HepG2 (cell line): Measurements from ENCODE around the gene SYS1. TPM values are rescaled to one million over a fixed set of nuclear protein-coding genes. Genes with fewer than 3 reads are reported as not detected.

Experiments used
- ARNTL ChIP-seq: sonication (generic); formaldehyde crosslinking; IDR thresholded peaks from 2 replicates; pipeline ENCODE4 v1.4.0; 2020; ENCODE audit warnings: mild to moderate bottlenecking, missing genetic modification reagents
- CREBL2 ChIP-seq: sonication (generic); formaldehyde crosslinking; IDR thresholded peaks from 2 replicates; pipeline ENCODE4 v1.8.1; 2023; ENCODE audit warnings: missing genetic modification reagents, mild to moderate bottlenecking, borderline replicate concordance
- DPF2 ChIP-seq: sonication (generic); formaldehyde crosslinking; IDR thresholded peaks from 2 replicates; pipeline ENCODE4 v1.4.0; 2020; ENCODE audit warnings: mild to moderate bottlenecking, low read depth, missing genetic modification reagents, borderline replicate concordance
- FOXO1 ChIP-seq: sonication (generic); formaldehyde crosslinking; IDR thresholded peaks from 2 replicates; pipeline ENCODE4 v1.4.0; 2020; ENCODE audit warnings: missing genetic modification reagents
- HIC2 ChIP-seq: sonication (generic); formaldehyde crosslinking; IDR thresholded peaks from 2 replicates; pipeline ENCODE4 v1.9.0; 2022; ENCODE audit warnings: low read depth, missing genetic modification reagents
- HOXA7 ChIP-seq: sonication (generic); formaldehyde crosslinking; IDR thresholded peaks from 2 replicates; pipeline ENCODE4 v1.8.1; 2022; ENCODE audit warnings: mild to moderate bottlenecking, missing genetic modification reagents, moderate library complexity
- KLF15 ChIP-seq: sonication (generic); formaldehyde crosslinking; IDR thresholded peaks from 2 replicates; pipeline ENCODE4 v1.8.1; 2023; ENCODE audit warnings: borderline replicate concordance, mild to moderate bottlenecking, inconsistent platforms, missing genetic modification reagents, mixed read lengths
- MXI1 ChIP-seq: IDR thresholded peaks from 3 replicates; pipeline ENCODE4 v1.6.1; 2012; ENCODE audit warnings: low read depth, low read length, inconsistent platforms, borderline replicate concordance
- MYNN ChIP-seq: sonication (generic); formaldehyde crosslinking; IDR thresholded peaks from 2 replicates; pipeline ENCODE4 v1.4.0; 2020; ENCODE audit warnings: mild to moderate bottlenecking, low read depth, missing genetic modification reagents
- NR2F6 ChIP-seq, 2 experiments: IDR thresholded peaks; 2 replicates each; pipeline ENCODE4 v1.6.1; 2016; ENCODE audit warnings: antibody characterized with exemption in 1 of 2, mild to moderate bottlenecking in 1 of 2
- SP4 ChIP-seq: sonication (generic); formaldehyde crosslinking; IDR thresholded peaks from 2 replicates; pipeline ENCODE4 v1.8.1; 2023; ENCODE audit warnings: mild to moderate bottlenecking, missing genetic modification reagents
- TRIM24 ChIP-seq: sonication (generic); formaldehyde crosslinking; IDR thresholded peaks from 2 replicates; pipeline ENCODE4 v1.8.0; 2022; ENCODE audit warnings: mild to moderate bottlenecking, missing genetic modification reagents
- ZNF101 ChIP-seq: sonication (generic); formaldehyde crosslinking; IDR thresholded peaks from 2 replicates; pipeline ENCODE4 v1.4.0; 2020; ENCODE audit warnings: mild to moderate bottlenecking, low read depth, missing genetic modification reagents, borderline replicate concordance
- ZNF121 ChIP-seq: sonication (generic); formaldehyde crosslinking; IDR thresholded peaks from 2 replicates; pipeline ENCODE4 v1.5.0; 2020; ENCODE audit warnings: mild to moderate bottlenecking, missing genetic modification reagents
- ZNF264 ChIP-seq: sonication (generic); formaldehyde crosslinking; IDR thresholded peaks from 2 replicates; pipeline ENCODE4 v1.4.0; 2020; ENCODE audit warnings: missing genetic modification reagents
- ZNF276 ChIP-seq: sonication (generic); formaldehyde crosslinking; IDR thresholded peaks from 2 replicates; pipeline ENCODE4 v1.4.0; 2020; ENCODE audit warnings: mild to moderate bottlenecking, low read depth, missing genetic modification reagents
- ZNF3 ChIP-seq: IDR thresholded peaks from 2 replicates; pipeline ENCODE4 v1.7.0; 2017; ENCODE audit warnings: inconsistent platforms
- ZNF329 ChIP-seq: sonication (generic); formaldehyde crosslinking; IDR thresholded peaks from 2 replicates; pipeline ENCODE4 v1.9.0; 2021; ENCODE audit warnings: low read depth, mild to moderate bottlenecking, missing genetic modification reagents
- ZNF34 ChIP-seq: sonication (generic); formaldehyde crosslinking; IDR thresholded peaks from 2 replicates; pipeline ENCODE4 v1.4.0; 2020; ENCODE audit warnings: mild to moderate bottlenecking, missing genetic modification reagents, borderline replicate concordance
- ZNF513 ChIP-seq: sonication (generic); formaldehyde crosslinking; conservative IDR thresholded peaks from 2 replicates; pipeline ENCODE4 v1.5.0; 2020; ENCODE audit warnings: missing genetic modification reagents
- ZNF652 ChIP-seq: IDR thresholded peaks from 2 replicates; pipeline ENCODE4 v1.6.1; 2016; ENCODE audit warnings: low read depth, borderline replicate concordance
- ZNF878 ChIP-seq: sonication (generic); formaldehyde crosslinking; IDR thresholded peaks from 2 replicates; pipeline ENCODE4 v1.8.1; 2023; ENCODE audit warnings: mild to moderate bottlenecking, missing genetic modification reagents, moderate library complexity
- ZSCAN31 ChIP-seq: sonication (generic); formaldehyde crosslinking; IDR thresholded peaks from 2 replicates; pipeline ENCODE4 v1.5.0; 2020; ENCODE audit warnings: low read depth, mild to moderate bottlenecking, missing genetic modification reagents
- polyA plus RNA-seq, 8 experiments: library from polyadenylated mRNA; depleted of rRNA in 3 of 8; stranded (reverse) in 7 of 8; unstranded in 1 of 8; fragments of >200 nt; fragmentation: Illumina TruSeq in 4 of 8; extraction: Trizol in 4 of 8; gene quantifications; 2 replicates each; pipeline versions ENCODE4 v1.2.1 to v1.2.3, GENCODE V29; 2011 to 2016; ENCODE audit warnings: low read depth in 4 of 8, missing spikeins in 1 of 8, mixed read lengths in 1 of 8; ENCODE audit not compliant: insufficient read depth in 1 of 8
- total RNA-seq, 5 experiments: library from RNA; depleted of rRNA; stranded (reverse); fragments of >200 nt; fragmentation: Illumina TruSeq; extraction: Trizol; gene quantifications; 2 replicates each; pipeline ENCODE4 v1.2.3, GENCODE V29; 2016; ENCODE audit warnings: low read depth in 1 of 5
- TF ChIP-seq, protein P1 (sequence below): IDR thresholded peaks from 2 replicates; pipeline ENCODE4 v1.6.1; 2016; ENCODE audit warnings: low read depth, borderline replicate concordance

Gene SYS1
- total and polyA plus RNA-seq, 2 of the 13 experiments (the other 11 are each of a cell fraction or from before 2014, with no cell fraction given), result 38.3 to 65.6 TPM

GRCh38 chr20:45340236-45340847 lies 22.6 kb upstream of the SYS1 start (continued):
- TF ChIP-seq DPF2 (CRISPR knock-in tag), result peak; percentile 67; the same call in 1 of the 2 replicates
- peak; percentile 33; the same call in 1 of the 2 replicates for TF ChIP-seq ZNF878 (CRISPR knock-in tag)
- no peak for TF ChIP-seq MYNN (CRISPR knock-in tag)
- TF ChIP-seq ZNF34, result 0 out of 2 replicates have a peak, but pooled peaks have one; percentile 57
- TF ChIP-seq KLF15 (CRISPR knock-in tag), result no peak
- 0 out of 2 replicates have a peak, but pooled peaks have one; percentile 66 for TF ChIP-seq ZNF513
- peak; percentile 83; the same call in 1 of the 2 replicates for TF ChIP-seq ZNF3 (CRISPR knock-in tag)
- peak; percentile 72 for TF ChIP-seq HIC2
- no peak for TF ChIP-seq HOXA7 (CRISPR knock-in tag)
- no peak for TF ChIP-seq CREBL2 (CRISPR knock-in tag)
- TF ChIP-seq FOXO1, result peak; percentile 89
- peak; percentile 50; the same call in 1 of the 2 replicates for TF ChIP-seq ZNF276
- peak; percentile 59; the same call in 1 of the 2 replicates for TF ChIP-seq ZNF652 (CRISPR knock-in tag)
- peak; percentile 56; the same call in 1 of the 2 replicates for TF ChIP-seq ARNTL (CRISPR knock-in tag)
- no peak for TF ChIP-seq SP4 (CRISPR knock-in tag)
- peak; percentile 47; the same call in 1 of the 2 replicates for TF ChIP-seq TRIM24 (CRISPR knock-in tag)
- no peak for TF ChIP-seq ZNF101 (CRISPR knock-in tag)
- peak; percentile 90 for TF ChIP-seq NR2F6 (IDR thresholded peaks at IDR 0.05)
- TF ChIP-seq NR2F6 (CRISPR knock-in tag; IDR thresholded peaks at IDR 0.05), result peak; percentile 89
- TF ChIP-seq, protein P1, sequence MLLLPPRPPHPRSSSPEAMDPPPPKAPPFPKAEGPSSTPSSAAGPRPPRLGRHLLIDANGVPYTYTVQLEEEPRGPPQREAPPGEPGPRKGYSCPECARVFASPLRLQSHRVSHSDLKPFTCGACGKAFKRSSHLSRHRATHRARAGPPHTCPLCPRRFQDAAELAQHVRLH (CRISPR knock-in tag), result peak; percentile 51
- TF ChIP-seq ZSCAN31, result 0 out of 2 replicates have a peak, but pooled peaks have one; percentile 61
- peak; percentile 69; the same call in 1 of the 3 replicates for TF ChIP-seq MXI1
- peak; percentile 42; the same call in 1 of the 2 replicates for TF ChIP-seq ZNF264 (CRISPR knock-in tag)
- TF ChIP-seq ZNF329 (CRISPR knock-in tag), result no peak
- TF ChIP-seq ZNF121, result peak; percentile 57; the same call in 1 of the 2 replicates
